Measurements from ENCODE around the gene DPP8.

- TF ChIP-seq POLR2AphosphoS5 (IDR thresholded peaks at IDR 0.05; ENCODE audit: low read depth, low read length) = no peak
- no peak for TF ChIP-seq POLR2A (IDR thresholded peaks at IDR 0.05; ENCODE audit: low read depth, low read length)
These were observed 103.7 kb downstream of the DPP8 start for GRCh38 chr15:65413760-65414144.
